ENCODE measurements around the gene PDE8A. TPM values are rescaled to one million over a fixed set of nuclear protein-coding genes. Genes with fewer than 3 reads are reported as not detected.

Gene PDE8A
- total and polyA plus RNA-seq, 2 donors (not counting 3 experiments of a cell fraction or from before 2014, with no cell fraction given) = 21.3 to 45.7 TPM

DNA sequence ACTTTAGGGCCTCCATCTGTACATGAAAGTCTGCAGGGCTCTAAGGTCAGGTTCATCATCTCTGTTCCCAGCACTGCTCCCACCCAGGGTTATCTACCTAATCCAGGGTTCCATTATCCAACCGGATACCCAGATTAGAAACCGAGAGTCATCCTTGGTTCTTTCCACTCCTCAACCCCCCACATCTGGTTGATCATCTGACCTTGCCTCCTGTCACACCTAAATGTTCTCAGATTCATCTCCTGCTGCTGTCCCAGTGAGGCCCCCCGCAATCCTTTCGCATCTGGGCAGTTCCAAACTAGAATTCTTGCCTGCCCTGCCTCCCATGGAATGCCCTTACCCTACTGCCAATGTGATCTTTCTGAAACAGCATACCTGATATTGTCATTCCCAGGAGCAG is 136.5 kb downstream of the PDE8A start:
- H3K27ac ChIP-seq (ENCODE audit: insufficient read depth, low read depth, low read length) = no peak overlapping the region
- ChIA-PET CTCF (no interaction called here), POLR2A (no interaction called here)
- no peaks in the 10 kb centered on the region for H3K4me1 ChIP-seq (ENCODE audit: control insufficient read depth, extremely low read depth, insufficient read depth, low read length)
- no peak overlapping the region for H3K4me2 ChIP-seq (ENCODE audit: insufficient read depth, low read length)
- H3K4me3 ChIP-seq (replicated peaks in 1 of 3; ENCODE audit: insufficient read depth in 1 of 3, low read depth in 1 of 3, low read length in 3 of 3) = no peak overlapping the region
- H3K9ac ChIP-seq (replicated peaks; ENCODE audit: extremely low read depth, insufficient read depth, low read length) = no peak overlapping the region
- DNase-seq (ENCODE audit: low read depth, low spot score) (no peak), FAIRE-seq (no peak)
- H3K79me2 ChIP-seq (ENCODE audit: control insufficient read depth, insufficient read depth, low read length) = no peaks in the 10 kb centered on the region
- dilution Hi-C loops (cut with MboI; ENCODE audit: extremely low pct_ligation_motif_present, low sequenced_read_pairs) = no loop called here
- no peaks in the 10 kb centered on the region for H3K9me1 ChIP-seq (replicated peaks; ENCODE audit: control insufficient read depth, extremely low read depth, insufficient read depth, low read length)
- H2AFZ ChIP-seq (ENCODE audit: low read depth, low read length) = no peak overlapping the region
- peaks cover 7 to 16% of the 10 kb centered on the region in 2 experiments for H3K36me3 ChIP-seq (ENCODE audit: control insufficient read depth in 2 of 2, extremely low read depth in 1 of 2, insufficient read depth in 2 of 2, low read length in 2 of 2)
- H3K27me3 ChIP-seq (ENCODE audit: control insufficient read depth in 2 of 2, insufficient read depth in 2 of 2, low read length in 2 of 2) = no peaks in the 10 kb centered on the region
- H4K20me1 ChIP-seq (replicated peaks; ENCODE audit: control insufficient read depth, extremely low read depth, insufficient read depth, low read length) = no peaks in the 10 kb centered on the region
- intact Hi-C loops (cut with micrococcal nuclease) = no loop called here
- H3K9me3 ChIP-seq (replicated peaks; ENCODE audit: control insufficient read depth, insufficient read depth, low read length) = no peaks in the 10 kb centered on the region
- no TSS peak for BruUV-seq (replicated peaks)
- no peak for TF ChIP-seq POLR2AphosphoS5 (IDR thresholded peaks at IDR 0.05; ENCODE audit: insufficient read depth, low read depth, low read length)
- no peak for TF ChIP-seq POLR2A (IDR thresholded peaks at IDR 0.05; ENCODE audit: low read depth, low read length)
- TF ChIP-seq FOS (IDR thresholded peaks at IDR 0.05; ENCODE audit: borderline replicate concordance, insufficient read depth, low read length) = no peak
- TF ChIP-seq EZH2 (IDR thresholded peaks at IDR 0.05; ENCODE audit: borderline replicate concordance, low read depth, low read length, severe bottlenecking) = no peak
- TF ChIP-seq, protein P1, sequence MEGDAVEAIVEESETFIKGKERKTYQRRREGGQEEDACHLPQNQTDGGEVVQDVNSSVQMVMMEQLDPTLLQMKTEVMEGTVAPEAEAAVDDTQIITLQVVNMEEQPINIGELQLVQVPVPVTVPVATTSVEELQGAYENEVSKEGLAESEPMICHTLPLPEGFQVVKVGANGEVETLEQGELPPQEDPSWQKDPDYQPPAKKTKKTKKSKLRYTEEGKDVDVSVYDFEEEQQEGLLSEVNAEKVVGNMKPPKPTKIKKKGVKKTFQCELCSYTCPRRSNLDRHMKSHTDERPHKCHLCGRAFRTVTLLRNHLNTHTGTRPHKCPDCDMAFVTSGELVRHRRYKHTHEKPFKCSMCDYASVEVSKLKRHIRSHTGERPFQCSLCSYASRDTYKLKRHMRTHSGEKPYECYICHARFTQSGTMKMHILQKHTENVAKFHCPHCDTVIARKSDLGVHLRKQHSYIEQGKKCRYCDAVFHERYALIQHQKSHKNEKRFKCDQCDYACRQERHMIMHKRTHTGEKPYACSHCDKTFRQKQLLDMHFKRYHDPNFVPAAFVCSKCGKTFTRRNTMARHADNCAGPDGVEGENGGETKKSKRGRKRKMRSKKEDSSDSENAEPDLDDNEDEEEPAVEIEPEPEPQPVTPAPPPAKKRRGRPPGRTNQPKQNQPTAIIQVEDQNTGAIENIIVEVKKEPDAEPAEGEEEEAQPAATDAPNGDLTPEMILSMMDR (IDR thresholded peaks at IDR 0.05; ENCODE audit: extremely low read depth in 1 of 2, insufficient read depth in 1 of 2, low read depth in 1 of 2, low read length in 2 of 2) = no peak
- TF ChIP-seq MAX (IDR thresholded peaks at IDR 0.05; ENCODE audit: insufficient read depth, insufficient read length) = no peak
- TF ChIP-seq GATA2 (IDR thresholded peaks at IDR 0.05; ENCODE audit: insufficient read depth, insufficient read length, low read depth, low read length) = no peak
- no peak for TF ChIP-seq JUN (IDR thresholded peaks at IDR 0.05; ENCODE audit: borderline replicate concordance, insufficient read depth, insufficient read length, low read depth)
- no peak for TF ChIP-seq MYC (IDR thresholded peaks at IDR 0.05; ENCODE audit: low read depth, low read length)
